Liver (tissue), 9 donors: ENCODE measurements around the gene APOBEC3F. TPM values are rescaled to one million over a fixed set of nuclear protein-coding genes. Genes with fewer than 3 reads are reported as not detected.
"Not testable (repeated sequence)": the region's sequence is repeated elsewhere in the genome, so short reads cannot be mapped to it uniquely, and the experiment has no call there.

ENCODE experiments used
- DNase-seq: peaks from one replicate; pipeline ENCODE4 v3.0.0-alpha.2; 2017; ENCODE audit warnings: low spot score
- H3K27ac ChIP-seq, 2 donors: one replicate each; pipeline ENCODE4 v1.7.0; 2013; ENCODE audit warnings: inconsistent platforms in 2 of 2, low read length in 2 of 2, control low read depth in 1 of 2, low read depth in 1 of 2, mild to moderate bottlenecking in 1 of 2
- H3K27me3 ChIP-seq, 4 donors: one replicate each; pipeline versions ENCODE4 v1.6.1 to v1.7.0; 2013; ENCODE audit warnings: low read length in 3 of 4, inconsistent platforms in 1 of 4, mild to moderate bottlenecking in 1 of 4, moderate library complexity in 1 of 4; ENCODE audit not compliant: control insufficient read depth in 4 of 4, insufficient read depth in 4 of 4
- H3K36me3 ChIP-seq, 4 donors: one replicate each; pipeline versions ENCODE4 v1.6.1 to v1.7.0; 2013; ENCODE audit warnings: low read length in 3 of 4, mild to moderate bottlenecking in 3 of 4, low read depth in 1 of 4, moderate library complexity in 1 of 4; ENCODE audit not compliant: control insufficient read depth in 4 of 4, insufficient read depth in 3 of 4
- H3K4me1 ChIP-seq, 4 donors: one replicate each; pipeline versions ENCODE4 v1.6.1 to v1.7.0; 2013; ENCODE audit warnings: low read length in 3 of 4, mild to moderate bottlenecking in 3 of 4, moderate library complexity in 1 of 4; ENCODE audit not compliant: control insufficient read depth in 4 of 4, insufficient read depth in 4 of 4
- H3K4me3 ChIP-seq, 3 donors: one replicate each; pipeline versions ENCODE4 v1.6.1 to v1.7.0; 2013; ENCODE audit warnings: low read length in 3 of 3, control low read depth in 1 of 3, low read depth in 1 of 3, mild to moderate bottlenecking in 1 of 3
- H3K9ac ChIP-seq, 2 donors: one replicate each; pipeline ENCODE4 v1.7.0; 2013; ENCODE audit warnings: low read length in 2 of 2, mild to moderate bottlenecking in 2 of 2, moderate library complexity in 2 of 2, control low read depth in 1 of 2, low read depth in 1 of 2
- H3K9me3 ChIP-seq, 4 donors: one replicate each; pipeline versions ENCODE4 v1.6.1 to v1.7.0; 2013; ENCODE audit warnings: low read length in 3 of 4; ENCODE audit not compliant: control insufficient read depth in 4 of 4
- FOXA1 ChIP-seq: IDR thresholded peaks from 2 replicates; pipeline ENCODE4 v1.6.1; 2016; ENCODE audit warnings: antibody characterized with exemption
- FOXA2 ChIP-seq: IDR thresholded peaks from 2 replicates; pipeline ENCODE4 v1.6.1; 2016; ENCODE audit warnings: antibody characterized with exemption
- GABPA ChIP-seq, 2 donors: IDR thresholded peaks in 1 of 2; conservative IDR thresholded peaks in 1 of 2; 2 replicates each; pipeline ENCODE4 v1.6.1; 2016; ENCODE audit warnings: antibody characterized with exemption in 2 of 2, mild to moderate bottlenecking in 1 of 2, moderate library complexity in 1 of 2
- HNF4G ChIP-seq: IDR thresholded peaks from 2 replicates; pipeline ENCODE4 v1.6.1; 2016; ENCODE audit warnings: antibody characterized with exemption
- JUND ChIP-seq, 2 donors: IDR thresholded peaks; 2 replicates each; pipeline ENCODE4 v1.6.1; 2016; ENCODE audit warnings: antibody characterized with exemption in 2 of 2
- NR2F2 ChIP-seq: IDR thresholded peaks from 2 replicates; pipeline ENCODE4 v1.6.1; 2016; ENCODE audit warnings: antibody characterized with exemption
- RAD21 ChIP-seq, 2 donors: IDR thresholded peaks; 2 replicates each; pipeline ENCODE4 v1.6.1; 2016; ENCODE audit warnings: antibody characterized with exemption in 2 of 2, mild to moderate bottlenecking in 2 of 2
- RXRA ChIP-seq, 2 donors: IDR thresholded peaks; 2 replicates each; pipeline ENCODE4 v1.6.1; 2017 to 2018; ENCODE audit warnings: antibody characterized with exemption in 2 of 2, mild to moderate bottlenecking in 1 of 2
- SP1 ChIP-seq: IDR thresholded peaks from 2 replicates; pipeline ENCODE4 v1.6.1; 2018; ENCODE audit warnings: antibody characterized with exemption, mild to moderate bottlenecking
- TAF1 ChIP-seq: conservative IDR thresholded peaks from 2 replicates; pipeline ENCODE4 v1.6.1; 2016; ENCODE audit warnings: antibody characterized with exemption, mild to moderate bottlenecking
- YY1 ChIP-seq: IDR thresholded peaks from 2 replicates; pipeline ENCODE4 v1.6.1; 2016; ENCODE audit warnings: antibody characterized with exemption, mild to moderate bottlenecking
- WGBS: extraction: QIAGEN DNeasy Blood & Tissue Kit; methylation state at CpG from one replicate; pipeline ENCODE4 v1.1.7; 2013; 5-methylcytosine and 5-hydroxymethylcytosine counted together
- polyA plus RNA-seq, 2 donors: library from polyadenylated mRNA; stranded (reverse) in 1 of 2; unstranded in 1 of 2; fragments of 200-250 nt in 1 of 2; fragments of >200 nt in 1 of 2; fragmentation: Nextera tagmentation in 1 of 2; extraction: Ambion mirVana in 1 of 2; gene quantifications; one replicate each; pipeline versions ENCODE4 v1.2.1 to v1.2.3, GENCODE V29; 2013 to 2015
- total RNA-seq, 2 donors: library from RNA; depleted of rRNA; stranded (reverse); fragments of >200 nt; gene quantifications; one replicate each; pipeline ENCODE4 v1.2.3, GENCODE V29; 2014
- TF ChIP-seq, protein P1 (sequence below): fragments of 150-350 bp; IDR thresholded peaks from 2 replicates; pipeline ENCODE4 v1.5.1; 2017; ENCODE audit warnings: improper control_type of control experiment, low read depth, low read length; ENCODE audit not compliant: missing input control
- TF ChIP-seq, protein P2 (sequence below): IDR thresholded peaks from 2 replicates; pipeline ENCODE4 v1.6.1; 2016; ENCODE audit warnings: antibody characterized with exemption
- TF ChIP-seq, protein P3 (sequence below): IDR thresholded peaks from 2 replicates; pipeline ENCODE4 v1.6.1; 2016; ENCODE audit warnings: antibody characterized with exemption
- donor health status: healthy.
- donor health status: healthy.
- donor health status: healthy.
- donor health status: healthy.
- donor health status: healthy.

The APOBEC3F gene
- total and polyA plus RNA-seq, 4 donors, result 1.6 to 4.5 (median 2.0) TPM

GRCh38 chr22:39013942-39014722, 26.5 kb upstream of the APOBEC3F start, which contains the start of gene APOBEC3C:
Gene APOBEC3C (plus strand): TSS chr22:39014257. CDS start chr22:39014363, 106 bp downstream.
- TF ChIP-seq RAD21 (IDR thresholded peaks at IDR 0.05) (peak; percentile 34 to 37), NR2F2 (peak; percentile 42), YY1 (peak; percentile 24), FOXA2 (no peak), SP1 (peak; percentile 19), TAF1 (peak; percentile 16)
- TF ChIP-seq, protein P1, sequence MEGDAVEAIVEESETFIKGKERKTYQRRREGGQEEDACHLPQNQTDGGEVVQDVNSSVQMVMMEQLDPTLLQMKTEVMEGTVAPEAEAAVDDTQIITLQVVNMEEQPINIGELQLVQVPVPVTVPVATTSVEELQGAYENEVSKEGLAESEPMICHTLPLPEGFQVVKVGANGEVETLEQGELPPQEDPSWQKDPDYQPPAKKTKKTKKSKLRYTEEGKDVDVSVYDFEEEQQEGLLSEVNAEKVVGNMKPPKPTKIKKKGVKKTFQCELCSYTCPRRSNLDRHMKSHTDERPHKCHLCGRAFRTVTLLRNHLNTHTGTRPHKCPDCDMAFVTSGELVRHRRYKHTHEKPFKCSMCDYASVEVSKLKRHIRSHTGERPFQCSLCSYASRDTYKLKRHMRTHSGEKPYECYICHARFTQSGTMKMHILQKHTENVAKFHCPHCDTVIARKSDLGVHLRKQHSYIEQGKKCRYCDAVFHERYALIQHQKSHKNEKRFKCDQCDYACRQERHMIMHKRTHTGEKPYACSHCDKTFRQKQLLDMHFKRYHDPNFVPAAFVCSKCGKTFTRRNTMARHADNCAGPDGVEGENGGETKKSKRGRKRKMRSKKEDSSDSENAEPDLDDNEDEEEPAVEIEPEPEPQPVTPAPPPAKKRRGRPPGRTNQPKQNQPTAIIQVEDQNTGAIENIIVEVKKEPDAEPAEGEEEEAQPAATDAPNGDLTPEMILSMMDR, result no peak
- TF ChIP-seq, protein P2, sequence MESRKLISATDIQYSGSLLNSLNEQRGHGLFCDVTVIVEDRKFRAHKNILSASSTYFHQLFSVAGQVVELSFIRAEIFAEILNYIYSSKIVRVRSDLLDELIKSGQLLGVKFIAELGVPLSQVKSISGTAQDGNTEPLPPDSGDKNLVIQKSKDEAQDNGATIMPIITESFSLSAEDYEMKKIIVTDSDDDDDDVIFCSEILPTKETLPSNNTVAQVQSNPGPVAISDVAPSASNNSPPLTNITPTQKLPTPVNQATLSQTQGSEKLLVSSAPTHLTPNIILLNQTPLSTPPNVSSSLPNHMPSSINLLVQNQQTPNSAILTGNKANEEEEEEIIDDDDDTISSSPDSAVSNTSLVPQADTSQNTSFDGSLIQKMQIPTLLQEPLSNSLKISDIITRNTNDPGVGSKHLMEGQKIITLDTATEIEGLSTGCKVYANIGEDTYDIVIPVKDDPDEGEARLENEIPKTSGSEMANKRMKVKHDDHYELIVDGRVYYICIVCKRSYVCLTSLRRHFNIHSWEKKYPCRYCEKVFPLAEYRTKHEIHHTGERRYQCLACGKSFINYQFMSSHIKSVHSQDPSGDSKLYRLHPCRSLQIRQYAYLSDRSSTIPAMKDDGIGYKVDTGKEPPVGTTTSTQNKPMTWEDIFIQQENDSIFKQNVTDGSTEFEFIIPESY, result no peak
- TF ChIP-seq, protein P3, sequence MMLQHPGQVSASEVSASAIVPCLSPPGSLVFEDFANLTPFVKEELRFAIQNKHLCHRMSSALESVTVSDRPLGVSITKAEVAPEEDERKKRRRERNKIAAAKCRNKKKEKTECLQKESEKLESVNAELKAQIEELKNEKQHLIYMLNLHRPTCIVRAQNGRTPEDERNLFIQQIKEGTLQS, result no peak
- H3K27ac ChIP-seq, result peak within 1 kb of the TSS; percentile 57 to 69
- H3K36me3 ChIP-seq, result no peaks in the 10 kb centered on the region
- peak; percentile 82 for DNase-seq
- H3K9ac ChIP-seq, result no peak within 1 kb of the TSS
- H3K4me1 ChIP-seq, result no peaks in the 10 kb centered on the region
- H3K9me3 ChIP-seq, result no peaks in the 10 kb centered on the region
- 42% methylated on average over 18 of the region's 18 CpGs for WGBS
- no peaks in the 10 kb centered on the region for H3K27me3 ChIP-seq
- H3K4me3 ChIP-seq, result peak within 1 kb of the TSS in 2 of 3 donors; percentile 14 to 30

DNA sequence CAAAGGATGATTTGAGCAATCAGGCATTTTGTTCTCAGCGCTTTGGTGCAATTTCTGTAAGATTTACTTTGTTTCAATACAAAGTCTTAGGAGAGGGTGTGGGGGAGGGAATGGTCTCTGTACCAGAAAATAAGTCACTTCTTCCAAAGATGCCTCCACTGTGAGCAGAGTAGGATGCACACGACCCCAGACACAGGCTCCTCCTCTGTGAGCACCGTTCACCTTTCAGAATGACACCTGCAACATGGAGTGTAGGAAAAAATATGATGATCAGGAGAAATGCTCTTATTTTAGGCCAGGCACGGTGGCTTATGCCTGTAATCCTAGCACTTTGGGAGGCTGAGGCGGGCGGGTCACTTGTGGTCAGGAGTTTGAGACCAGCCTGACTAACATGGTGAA, 25.9 kb upstream of the APOBEC3F start:
- 59% methylated on average over 6 of the region's 6 CpGs for WGBS
- H3K27ac ChIP-seq, result peak overlapping the region; percentile 57 to 69
- H3K4me3 ChIP-seq, result peak overlapping the region in 1 of 3 donors; percentile 30
- H3K9me3 ChIP-seq, H3K9ac ChIP-seq, H3K27me3 ChIP-seq, H3K36me3 ChIP-seq, H3K4me1 ChIP-seq, DNase-seq: not testable (repeated sequence)

GRCh38 chr22:39016592-39016991, 24.1 kb upstream of the APOBEC3F start:
- Histone ChIP-seq H3K4me3 (no peak overlapping the region), H3K4me1 (peaks cover 0 to 1% (median 0%) of the 10 kb centered on the region in 4 donors), H3K36me3 (no peaks in the 10 kb centered on the region), H3K27ac (no peak overlapping the region), H3K9me3 (no peaks in the 10 kb centered on the region), H3K9ac (no peak overlapping the region), H3K27me3 (no peaks in the 10 kb centered on the region)
- DNase-seq, result no peak
- WGBS, result 96% methylated on average over 13 of the region's 13 CpGs
- no peak for TF ChIP-seq HNF4G
- TF ChIP-seq RXRA (IDR thresholded peaks at IDR 0.05), result no peak
- TF ChIP-seq YY1, result no peak
- TF ChIP-seq GABPA (IDR thresholded peaks at IDR 0.05 in 1 of 2, conservative IDR thresholded peaks at IDR 0.05 in 1 of 2), result no peak
- TF ChIP-seq TAF1, result no peak
- TF ChIP-seq NR2F2, result no peak
- TF ChIP-seq, protein P2, result no peak
- TF ChIP-seq, protein P3, result no peak
- TF ChIP-seq, protein P1, result no peak
- TF ChIP-seq FOXA1, result no peak
- TF ChIP-seq RAD21 (IDR thresholded peaks at IDR 0.05), result no peak
- no peak for TF ChIP-seq FOXA2
- no peak for TF ChIP-seq JUND (IDR thresholded peaks at IDR 0.05)
